Caco-2 (cell line): ENCODE results near the gene FAM120B. TPM values are rescaled to one million over a fixed set of nuclear protein-coding genes. Genes with fewer than 3 reads are reported as not detected.

Experiments used
- BruUV-seq: library from RNA; stranded (reverse); fragments of 400-500 nt; replicated peaks from 2 replicates; lab custom pipeline; 2021; lab: Mats Ljungman, UMichigan
- CTCF ChIA-PET: fragments of 300-600 bp; sonication (Branson Sonifier 250); formaldehyde crosslinking; loops from one replicate; lab custom pipeline; 2022; ENCODE audit warnings: antibody characterized with exemption; lab: Charles Lee
- POLR2A ChIA-PET: fragments of 300-600 bp; sonication (Branson Sonifier 250); formaldehyde crosslinking; loops from one replicate; lab custom pipeline; 2022; ENCODE audit warnings: antibody characterized with exemption; lab: Charles Lee
- DNase-seq, 2 experiments: peaks; one replicate each; pipeline versions ENCODE4 v3.0.0 to v3.0.0-alpha.2; 2020 to 2022
- H3K27me3 ChIP-seq: replicated peaks from 2 replicates; pipeline ENCODE4 v1.6.0; 2011; ENCODE audit warnings: low read length; ENCODE audit not compliant: control insufficient read depth, insufficient read depth
- H3K36me3 ChIP-seq: 2 replicates; pipeline ENCODE4 v1.5.1; 2011; ENCODE audit warnings: low read length; ENCODE audit not compliant: control insufficient read depth, insufficient read depth
- H3K4me1 ChIP-seq: fragments of 250-450 bp; sonication (Bioruptor Pico); 2 replicates; pipeline ENCODE4 v1.5.1; 2020; ENCODE audit warnings: mild to moderate bottlenecking
- H3K4me3 ChIP-seq: 2 replicates; pipeline ENCODE4 v1.5.1; 2011; ENCODE audit warnings: low read depth, mild to moderate bottlenecking, control low read depth, low read length
- H3K9me3 ChIP-seq: fragments of 250-450 bp; sonication (Bioruptor Pico); 2 replicates; pipeline ENCODE4 v1.5.1; 2020; ENCODE audit warnings: mild to moderate bottlenecking, moderate library complexity
- H3K27ac Mint-ChIP-seq: one replicate; pipeline ENCODE4 v1.8.0; 2022; ENCODE audit warnings: mixed read lengths; ENCODE audit not compliant: unreplicated experiment
- H3K27me3 Mint-ChIP-seq: one replicate; pipeline ENCODE4 v1.8.0; 2022; ENCODE audit warnings: mixed read lengths; ENCODE audit not compliant: insufficient read depth, unreplicated experiment
- H3K36me3 Mint-ChIP-seq: one replicate; pipeline ENCODE4 v1.8.0; 2022; ENCODE audit warnings: mild to moderate bottlenecking, mixed read lengths; ENCODE audit not compliant: insufficient read depth, unreplicated experiment
- H3K4me1 Mint-ChIP-seq: one replicate; pipeline ENCODE4 v1.8.0; 2022; ENCODE audit warnings: low read depth, mixed read lengths; ENCODE audit not compliant: unreplicated experiment
- H3K4me3 Mint-ChIP-seq: one replicate; pipeline ENCODE4 v1.8.0; 2022; ENCODE audit warnings: mild to moderate bottlenecking, moderate library complexity, mixed read lengths; ENCODE audit not compliant: unreplicated experiment
- H3K9me3 Mint-ChIP-seq: one replicate; pipeline ENCODE4 v1.8.0; 2022; ENCODE audit warnings: mixed read lengths; ENCODE audit not compliant: unreplicated experiment
- intact Hi-C: fragments of 100-400 bp; cut with micrococcal nuclease; formaldehyde crosslinking; loops from one replicate; pipeline ENCODE4 v1.10.0; 2022; ENCODE audit not compliant: unreplicated experiment
- total RNA-seq: library from RNA; stranded (reverse); gene quantifications from 2 replicates; pipeline ENCODE4 v1.2.3, GENCODE V29; 2022
- TF ChIP-seq, protein P1 (sequence below), 2 experiments: fragments of 200-600 bp in 1 of 2; IDR thresholded peaks; 1 replicate in 1 of 2; 2 replicates in 1 of 2; pipeline versions ENCODE4 v1.5.1 to v1.8.0; 2011 to 2022; ENCODE audit warnings: antibody characterized with exemption in 1 of 2, control low read depth in 1 of 2, inconsistent platforms in 1 of 2, low read depth in 1 of 2, low read length in 1 of 2, mild to moderate bottlenecking in 1 of 2, moderate library complexity in 1 of 2; ENCODE audit not compliant: insufficient read depth in 1 of 2, severe bottlenecking in 1 of 2, unreplicated experiment in 1 of 2

Gene FAM120B
- total RNA-seq, 1 experiment from 2014 or later = 21.0 TPM

- intact Hi-C loops = no loop called here
- H3K4me1 Mint-ChIP-seq = peaks cover 23% of the 10 kb centered on the region
- H3K4me3 Mint-ChIP-seq = no peak overlapping the region
- CTCF ChIA-PET = no interaction called here
- no peaks in the 10 kb centered on the region for H3K27me3 ChIP-seq
- H3K27me3 Mint-ChIP-seq = no peaks in the 10 kb centered on the region
- TF ChIP-seq, protein P1, sequence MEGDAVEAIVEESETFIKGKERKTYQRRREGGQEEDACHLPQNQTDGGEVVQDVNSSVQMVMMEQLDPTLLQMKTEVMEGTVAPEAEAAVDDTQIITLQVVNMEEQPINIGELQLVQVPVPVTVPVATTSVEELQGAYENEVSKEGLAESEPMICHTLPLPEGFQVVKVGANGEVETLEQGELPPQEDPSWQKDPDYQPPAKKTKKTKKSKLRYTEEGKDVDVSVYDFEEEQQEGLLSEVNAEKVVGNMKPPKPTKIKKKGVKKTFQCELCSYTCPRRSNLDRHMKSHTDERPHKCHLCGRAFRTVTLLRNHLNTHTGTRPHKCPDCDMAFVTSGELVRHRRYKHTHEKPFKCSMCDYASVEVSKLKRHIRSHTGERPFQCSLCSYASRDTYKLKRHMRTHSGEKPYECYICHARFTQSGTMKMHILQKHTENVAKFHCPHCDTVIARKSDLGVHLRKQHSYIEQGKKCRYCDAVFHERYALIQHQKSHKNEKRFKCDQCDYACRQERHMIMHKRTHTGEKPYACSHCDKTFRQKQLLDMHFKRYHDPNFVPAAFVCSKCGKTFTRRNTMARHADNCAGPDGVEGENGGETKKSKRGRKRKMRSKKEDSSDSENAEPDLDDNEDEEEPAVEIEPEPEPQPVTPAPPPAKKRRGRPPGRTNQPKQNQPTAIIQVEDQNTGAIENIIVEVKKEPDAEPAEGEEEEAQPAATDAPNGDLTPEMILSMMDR (IDR thresholded peaks at IDR 0.05; ENCODE audit: insufficient read depth in 1 of 2, low read depth in 1 of 2, low read length in 1 of 2, severe bottlenecking in 1 of 2, unreplicated experiment in 1 of 2) = no peak
- BruUV-seq = no TSS peak
- no peaks in the 10 kb centered on the region for H3K9me3 Mint-ChIP-seq
- no peak overlapping the region for H3K4me3 ChIP-seq
- DNase-seq = no peak
- POLR2A ChIA-PET = no interaction called here
- H3K36me3 Mint-ChIP-seq = peaks cover 21% of the 10 kb centered on the region
- H3K9me3 ChIP-seq = no peaks in the 10 kb centered on the region
- H3K36me3 ChIP-seq = peaks cover under 1% of the 10 kb centered on the region
- H3K4me1 ChIP-seq = peaks cover 31% of the 10 kb centered on the region
- no peak overlapping the region for H3K27ac Mint-ChIP-seq
Measured at GRCh38 chr6:170367241-170367640, 60.7 kb downstream of the FAM120B start.

GRCh38 chr6:170368544-170368943 is 62.0 kb downstream of the FAM120B start:
- intact Hi-C loops = no loop called here
- POLR2A ChIA-PET = no interaction called here

DNA sequence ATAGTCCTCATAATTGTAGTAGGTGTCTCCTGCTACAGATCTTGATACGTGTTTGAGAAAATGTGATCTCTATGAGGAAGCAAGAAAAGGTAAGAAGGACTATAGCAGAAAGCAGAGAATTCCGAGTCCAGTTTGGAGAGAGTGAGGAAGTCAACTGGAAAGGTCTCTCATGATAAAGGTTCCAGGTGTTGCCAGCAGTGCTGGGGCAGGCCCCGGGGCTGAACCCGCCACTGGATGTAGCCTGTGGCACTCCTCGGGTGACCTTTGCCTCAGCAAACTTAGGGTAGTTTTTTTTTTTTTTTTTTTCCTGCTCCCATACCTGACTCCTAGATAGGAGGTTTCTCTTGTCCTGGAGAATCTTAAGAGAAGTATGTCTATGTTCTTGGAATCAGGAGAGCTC is 62.8 kb downstream of the FAM120B start:
- H3K4me3 Mint-ChIP-seq = peak overlapping the region; percentile 28
- no peaks in the 10 kb centered on the region; the same call in 1 of the 2 replicates for H3K36me3 ChIP-seq
- POLR2A ChIA-PET = no interaction called here
- DNase-seq = peak; percentile 46 to 66
- H3K27ac Mint-ChIP-seq = peak overlapping the region; percentile 82
- BruUV-seq = no TSS peak
- intact Hi-C loops = no loop called here
- TF ChIP-seq, protein P1 (IDR thresholded peaks at IDR 0.05; ENCODE audit: insufficient read depth in 1 of 2, low read depth in 1 of 2, low read length in 1 of 2, severe bottlenecking in 1 of 2, unreplicated experiment in 1 of 2) = no peak
- no peaks in the 10 kb centered on the region for H3K27me3 ChIP-seq
- no peaks in the 10 kb centered on the region for H3K27me3 Mint-ChIP-seq
- CTCF ChIA-PET = no interaction called here
- peaks cover 12% of the 10 kb centered on the region for H3K36me3 Mint-ChIP-seq
- peaks cover 42% of the 10 kb centered on the region for H3K4me1 ChIP-seq
- no peaks in the 10 kb centered on the region for H3K9me3 Mint-ChIP-seq
- peaks cover 23% of the 10 kb centered on the region for H3K4me1 Mint-ChIP-seq
- no peaks in the 10 kb centered on the region for H3K9me3 ChIP-seq
- no peak overlapping the region for H3K4me3 ChIP-seq

More at GRCh38 chr6:170368544-170368943, 62.0 kb downstream of the FAM120B start:
- no peak overlapping the region for H3K4me3 Mint-ChIP-seq
- Histone ChIP-seq H3K27me3 (no peaks in the 10 kb centered on the region), H3K36me3 (no peaks in the 10 kb centered on the region; the same call in none of the 2 replicates), H3K4me3 (no peak overlapping the region), H3K9me3 (no peaks in the 10 kb centered on the region), H3K4me1 (peaks cover 42% of the 10 kb centered on the region)
- peaks cover 23% of the 10 kb centered on the region for H3K4me1 Mint-ChIP-seq
- CTCF ChIA-PET = no interaction called here
- peak overlapping the region; percentile 82 for H3K27ac Mint-ChIP-seq
- H3K36me3 Mint-ChIP-seq = peaks cover 12% of the 10 kb centered on the region
- no TSS peak for BruUV-seq
- DNase-seq = no peak
- no peaks in the 10 kb centered on the region for H3K27me3 Mint-ChIP-seq
- no peaks in the 10 kb centered on the region for H3K9me3 Mint-ChIP-seq
- TF ChIP-seq, protein P1 (IDR thresholded peaks at IDR 0.05; ENCODE audit: insufficient read depth in 1 of 2, low read depth in 1 of 2, low read length in 1 of 2, severe bottlenecking in 1 of 2, unreplicated experiment in 1 of 2) = no peak
